ENCODE results near the gene SCYGR1. TPM values are rescaled to one million over a fixed set of nuclear protein-coding genes. Genes with fewer than 3 reads are reported as not detected.
"Not testable (repeated sequence)": the region's sequence is repeated elsewhere in the genome, so short reads cannot be mapped to it uniquely, and the experiment has no call there.

The SCYGR1 gene
- polyA plus RNA-seq, 3 donors, result not detected

- no peak overlapping the region for H3K27ac ChIP-seq (ENCODE audit: low read depth, low read length)
- WGBS, 3 donors, result 79 to 84% (median 80%) methylated on average over 4 of the region's 4 CpGs
These were observed 9.4 kb downstream of the SCYGR1 start for GRCh38 chr2:227378371-227378782.

- WGBS, 3 donors, result 62 to 84% (median 71%) methylated on average over 8 of the region's 8 CpGs
- H3K27ac ChIP-seq (ENCODE audit: low read depth, low read length), result no peak overlapping the region
These were observed 10.0 kb downstream of the SCYGR1 start for GRCh38 chr2:227377467-227378351.

DNA sequence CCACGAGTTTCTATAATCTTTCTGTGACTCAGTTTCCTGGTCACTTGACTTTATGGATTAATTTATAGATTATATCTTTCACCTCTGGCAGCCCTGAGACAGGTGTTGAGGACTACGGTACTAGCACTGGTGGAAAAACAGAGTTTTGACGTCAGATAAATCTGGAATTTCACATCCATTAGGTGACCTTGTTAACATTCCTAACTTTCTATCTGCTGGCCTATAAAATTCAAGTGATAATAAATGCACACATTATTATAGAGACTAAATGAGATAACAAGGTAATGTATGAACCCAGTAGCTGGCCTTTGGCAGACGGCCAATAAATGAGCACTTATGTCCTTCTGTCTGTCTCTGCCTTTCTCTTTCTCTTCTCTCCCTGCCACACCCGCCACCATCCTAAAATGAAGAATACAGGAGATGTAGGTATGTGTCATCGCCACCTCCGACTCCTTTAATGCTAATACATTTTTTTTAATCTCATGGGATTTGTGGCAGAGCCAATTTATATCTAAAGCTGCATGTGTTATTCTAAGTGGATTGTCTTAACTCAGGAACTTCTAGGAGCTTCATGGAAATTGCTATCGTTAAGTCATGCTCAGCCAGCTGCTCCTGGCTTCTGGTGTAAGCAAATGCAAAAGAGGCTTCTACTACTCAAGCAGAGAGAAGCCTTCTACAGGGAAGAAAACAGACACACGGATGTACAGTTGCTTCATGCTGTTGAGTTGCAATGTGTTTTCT is 10.9 kb downstream of the SCYGR1 start:
- no peak overlapping the region for H3K27ac ChIP-seq (ENCODE audit: low read depth, low read length)
- WGBS, 3 donors, result 64 to 72% (median 65%) methylated on average over 9 of the region's 9 CpGs

DNA sequence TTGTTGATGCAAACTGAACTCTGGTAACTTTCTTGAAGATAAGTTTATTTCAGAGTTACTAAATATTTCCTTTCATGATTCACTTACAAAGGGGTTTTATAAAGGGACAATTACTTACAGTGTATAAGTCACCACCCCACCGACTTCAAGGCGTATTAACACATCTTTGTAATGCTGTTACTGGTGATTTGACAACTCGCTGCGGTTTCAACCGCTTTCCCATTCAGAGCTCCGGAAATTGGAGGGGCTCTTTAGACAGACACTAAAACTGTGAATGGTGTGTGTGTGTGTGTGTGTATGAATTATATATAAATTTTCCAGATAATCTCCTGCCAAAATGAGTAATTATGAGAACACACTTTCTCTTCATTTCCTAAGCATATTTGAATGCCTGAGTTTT is 13.6 kb downstream of the SCYGR1 start:
- 57 to 78% (median 69%) methylated on average over 6 of the region's 6 CpGs for WGBS, 3 donors

GRCh38 chr2:227373389-227373788 is 14.4 kb downstream of the SCYGR1 start:
- H3K27ac ChIP-seq (ENCODE audit: low read depth, low read length), result no peak overlapping the region
- 88 to 91% (median 90%) methylated on average over 10 of the region's 10 CpGs for WGBS, 3 donors

More for the DNA sequence above, 13.6 kb downstream of the SCYGR1 start:
- H3K27ac ChIP-seq (ENCODE audit: low read depth, low read length), result no peak overlapping the region

- no peak overlapping the region for H3K27ac ChIP-seq (ENCODE audit: low read depth, low read length)
- WGBS, 3 donors, result 44 to 79% (median 49%) methylated on average over 9 of the region's 9 CpGs
These were observed 16.9 kb downstream of the SCYGR1 start for GRCh38 chr2:227370791-227371312.

GRCh38 chr2:227370092-227370491 is 17.7 kb downstream of the SCYGR1 start:
- 69 to 84% (median 78%) methylated on average over 8 of the region's 8 CpGs for WGBS, 3 donors
- no peak overlapping the region for H3K27ac ChIP-seq (ENCODE audit: low read depth, low read length)

- no peak overlapping the region for H3K27ac ChIP-seq (ENCODE audit: low read depth, low read length)
- 70 to 92% (median 79%) methylated on average over 5 of the region's 5 CpGs for WGBS, 3 donors
These were observed 19.2 kb downstream of the SCYGR1 start for GRCh38 chr2:227368574-227368973.

DNA sequence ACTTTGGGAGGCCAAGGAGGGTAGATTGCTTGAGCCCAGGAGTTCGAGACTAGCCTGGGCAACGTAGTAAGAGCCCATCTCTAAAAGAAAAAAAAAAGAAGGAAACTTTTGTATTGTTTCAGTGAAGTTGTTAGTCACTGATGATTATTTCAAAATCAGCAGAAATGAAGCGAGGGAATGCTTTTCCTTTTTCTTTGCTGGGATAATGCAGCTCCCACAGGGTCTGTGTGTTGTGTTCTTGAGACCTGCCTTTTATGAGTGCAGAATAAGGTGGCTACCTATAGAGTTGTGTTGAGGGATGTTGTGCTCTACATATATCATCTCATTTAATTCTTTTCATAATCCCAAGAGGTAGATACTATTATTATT is 20.3 kb downstream of the SCYGR1 start:
- 69 to 86% (median 75%) methylated on average over 3 of the region's 3 CpGs for WGBS, 3 donors
- H3K27ac ChIP-seq (ENCODE audit: low read depth, low read length), result no peak overlapping the region

DNA sequence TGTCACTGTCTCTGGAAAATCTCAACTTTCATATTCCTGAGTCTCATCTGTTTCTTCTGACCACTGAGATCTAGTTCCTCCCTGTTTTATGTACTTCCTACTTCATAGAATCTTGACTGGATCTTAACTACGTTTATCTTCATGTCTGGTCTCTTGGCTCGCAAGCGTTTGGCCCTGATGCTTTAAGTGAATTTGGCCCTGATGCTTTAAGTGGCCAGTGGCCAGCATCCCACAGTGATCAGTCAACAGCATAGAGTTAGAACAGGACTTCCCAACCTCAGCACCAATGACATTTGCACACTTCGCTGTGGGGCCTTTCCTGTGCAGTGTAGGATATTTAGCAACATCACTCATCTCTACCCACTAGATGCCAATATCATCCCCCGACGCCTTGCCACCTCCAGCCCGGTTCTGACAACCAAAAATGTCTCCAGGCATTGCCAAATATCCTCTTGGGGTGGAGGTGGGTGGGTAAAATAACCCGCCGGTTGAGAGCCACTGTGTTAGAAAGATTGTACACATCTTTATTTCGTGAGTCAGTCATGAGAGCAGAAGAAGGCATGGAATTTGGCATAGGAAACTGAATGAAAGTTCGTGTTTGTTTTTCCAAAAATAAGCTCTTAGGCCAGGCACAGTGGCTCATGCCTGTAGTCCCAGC is 20.9 kb downstream of the SCYGR1 start:
- 34 to 78% (median 39%) methylated on average over 11 of the region's 11 CpGs for WGBS, 3 donors
- no peak overlapping the region for H3K27ac ChIP-seq (ENCODE audit: low read depth, low read length)

GRCh38 chr2:227365833-227366232 is 21.9 kb downstream of the SCYGR1 start:
- WGBS, 3 donors, result 24 to 80% (median 60%) methylated on average over 3 of the region's 3 CpGs

GRCh38 chr2:227364585-227365263 is 23.0 kb downstream of the SCYGR1 start:
- WGBS, 3 donors, result 88 to 92% (median 89%) methylated on average over 11 of the region's 11 CpGs
- not testable (repeated sequence) for H3K27ac ChIP-seq (ENCODE audit: low read depth, low read length)

More at GRCh38 chr2:227365833-227366232, 21.9 kb downstream of the SCYGR1 start:
- no peak overlapping the region for H3K27ac ChIP-seq (ENCODE audit: low read depth, low read length)

DNA sequence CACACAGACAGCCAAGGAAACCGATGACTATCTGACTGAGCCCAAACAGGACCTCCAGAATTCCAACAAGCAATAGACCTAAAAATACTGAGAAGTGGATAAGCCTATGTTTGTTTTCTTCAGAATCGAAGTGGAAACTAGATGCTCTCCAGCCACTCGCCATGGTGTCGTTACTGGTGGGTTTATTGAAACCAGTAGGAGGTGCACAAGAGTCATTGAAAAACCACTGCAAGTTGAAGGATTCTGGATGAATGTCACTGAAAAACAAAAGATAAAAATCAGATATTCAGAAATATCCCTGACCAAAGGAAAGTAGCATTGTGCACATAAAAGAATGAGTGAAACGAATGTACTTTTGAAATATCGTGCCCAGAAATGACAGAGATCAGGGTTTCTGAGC is 24.0 kb downstream of the SCYGR1 start:
- H3K27ac ChIP-seq (ENCODE audit: low read depth, low read length), result no peak overlapping the region
- 90 to 96% (median 96%) methylated on average over 6 of the region's 6 CpGs for WGBS, 3 donors

DNA sequence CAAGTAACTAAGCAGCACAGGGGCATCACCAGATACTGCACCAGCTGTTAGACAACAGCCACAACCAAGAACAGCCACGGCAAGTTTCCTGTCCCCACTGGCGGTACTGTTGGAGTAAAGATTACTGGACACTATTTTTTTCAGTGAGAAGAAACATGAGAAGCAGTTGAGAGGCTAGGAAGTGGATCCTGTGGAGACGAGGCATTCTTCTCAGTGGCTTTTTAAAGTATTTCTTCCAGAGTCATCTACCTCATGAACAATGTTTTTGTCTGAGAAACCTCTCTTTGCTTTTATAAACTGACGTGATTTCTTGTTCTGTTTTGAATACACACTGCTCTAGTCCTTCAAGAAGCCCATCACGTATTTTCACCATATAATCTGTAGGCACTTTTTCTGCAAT is 27.4 kb downstream of the SCYGR1 start:
- H3K27ac ChIP-seq (ENCODE audit: low read depth, low read length), result no peak overlapping the region
- 72 to 82% (median 73%) methylated on average over 5 of the region's 5 CpGs for WGBS, 3 donors

GRCh38 chr2:227351639-227352038 is 36.1 kb downstream of the SCYGR1 start:
- WGBS, 3 donors, result 65 to 71% (median 67%) methylated on average over 4 of the region's 4 CpGs
- H3K27ac ChIP-seq (ENCODE audit: low read depth, low read length), result no peak overlapping the region

- WGBS, 3 donors, result 58 to 91% (median 90%) methylated on average over 7 of the region's 7 CpGs
- no peak overlapping the region for H3K27ac ChIP-seq (ENCODE audit: low read depth, low read length)
These were observed 37.6 kb downstream of the SCYGR1 start for GRCh38 chr2:227349989-227350612.

GRCh38 chr2:227348324-227348723 is 39.4 kb downstream of the SCYGR1 start:
- 96 to 98% (median 97%) methylated on average over 2 of the region's 2 CpGs for WGBS, 3 donors
- H3K27ac ChIP-seq (ENCODE audit: low read depth, low read length), result no peak overlapping the region

DNA sequence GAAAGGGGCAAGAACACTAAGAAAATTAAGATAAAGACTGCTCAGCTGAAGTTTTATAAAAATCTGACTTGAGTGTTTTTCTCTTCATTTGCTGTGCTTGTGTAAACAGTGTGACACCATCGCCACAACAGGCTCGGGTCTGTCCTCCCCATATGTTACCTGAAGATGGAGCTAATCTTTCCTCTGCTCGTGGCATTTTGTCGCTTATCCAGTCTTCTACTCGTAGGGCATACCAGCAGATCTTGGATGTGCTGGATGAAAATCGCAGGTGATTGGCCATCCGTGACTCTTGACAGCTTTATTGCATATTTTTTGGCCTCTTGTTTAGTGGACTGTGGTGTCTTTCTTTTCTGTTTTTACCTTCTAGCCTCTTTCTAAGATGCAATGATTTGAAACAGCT is 40.6 kb downstream of the SCYGR1 start:
- no peak overlapping the region for H3K27ac ChIP-seq (ENCODE audit: low read depth, low read length)
- 84 to 86% (median 84%) methylated on average over 7 of the region's 7 CpGs for WGBS, 3 donors
